CD4-positive, alpha-beta T cell treated with Interleukin-6 for 4 hours (primary cell): ENCODE measurements around the gene UGT2B15.
"Not testable (repeated sequence)": the region's sequence is repeated elsewhere in the genome, so short reads cannot be mapped to it uniquely, and the experiment has no call there.

ENCODE experiments used
- DNase-seq: peaks from one replicate; pipeline ENCODE4 v3.0.0-alpha.2; 2020; ENCODE audit warnings: mixed read lengths

Gene UGT2B15

DNA sequence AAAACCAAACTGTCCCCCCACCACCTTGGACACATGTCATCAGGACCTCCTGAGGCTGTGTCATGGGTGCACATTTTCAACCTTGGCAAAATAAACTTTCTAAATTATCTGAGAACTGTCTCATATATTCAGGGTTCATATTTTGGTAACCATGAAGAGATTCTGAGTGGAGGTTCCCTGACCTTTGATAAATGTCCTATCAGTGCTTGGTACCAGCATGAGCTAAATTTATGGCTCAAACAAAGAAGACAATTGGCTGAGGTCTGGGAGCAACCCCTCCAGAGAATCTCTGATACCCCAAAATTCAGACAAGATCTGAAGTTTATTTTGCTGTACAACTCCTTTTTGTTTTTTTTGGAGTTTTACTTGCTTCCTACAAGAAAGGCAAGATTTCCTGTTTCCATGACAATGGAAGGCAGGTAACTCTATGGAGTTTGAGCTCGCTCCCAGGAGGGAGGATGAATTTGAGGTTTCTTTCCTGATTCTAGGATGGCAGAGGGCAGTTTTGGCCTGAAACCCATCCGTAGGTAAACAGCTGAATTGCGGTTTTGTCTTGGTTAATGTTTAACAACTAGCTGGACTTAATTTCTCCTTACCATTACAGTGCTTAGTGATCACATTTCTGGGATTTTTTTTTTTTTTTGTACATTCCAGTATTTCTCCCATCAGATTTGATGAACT lies 14.5 kb downstream of the UGT2B15 start:
- no peak for DNase-seq

DNA sequence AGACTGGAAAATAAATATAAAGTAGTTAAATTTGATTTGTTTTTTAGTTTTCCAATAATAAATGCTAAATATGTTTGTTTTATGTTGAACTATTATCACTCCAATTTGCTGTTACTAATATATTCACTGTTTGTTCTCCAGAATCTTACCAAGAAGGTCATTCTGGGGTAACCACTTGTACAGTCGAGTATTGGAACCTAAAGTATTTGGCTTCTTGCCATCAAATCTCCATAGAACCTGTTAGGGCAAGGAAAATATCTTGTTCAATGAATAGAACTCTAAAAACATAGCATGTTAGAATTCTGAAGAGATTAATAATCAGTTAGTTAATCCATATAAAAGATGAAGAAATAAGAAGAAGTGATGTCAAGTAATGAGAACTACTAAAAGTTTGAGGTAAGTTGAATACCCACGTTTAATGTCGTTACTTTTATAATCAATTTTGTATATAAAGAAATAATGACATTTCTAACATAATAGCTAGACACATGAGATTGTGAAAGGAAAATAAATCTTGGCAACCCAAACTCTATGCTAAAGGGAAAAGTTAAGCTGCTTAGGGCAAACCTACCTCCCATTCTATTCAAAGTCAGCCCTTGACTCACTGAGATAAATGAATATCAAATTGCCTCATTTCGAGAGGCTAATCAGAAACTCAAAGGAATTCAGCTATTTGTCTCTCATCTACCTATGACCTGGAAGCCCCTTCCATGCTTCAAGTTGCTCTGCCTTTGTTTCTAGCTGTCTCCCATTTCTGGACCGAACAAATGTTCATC lies 15.3 kb downstream of the UGT2B15 start:
- DNase-seq: no peak

DNA sequence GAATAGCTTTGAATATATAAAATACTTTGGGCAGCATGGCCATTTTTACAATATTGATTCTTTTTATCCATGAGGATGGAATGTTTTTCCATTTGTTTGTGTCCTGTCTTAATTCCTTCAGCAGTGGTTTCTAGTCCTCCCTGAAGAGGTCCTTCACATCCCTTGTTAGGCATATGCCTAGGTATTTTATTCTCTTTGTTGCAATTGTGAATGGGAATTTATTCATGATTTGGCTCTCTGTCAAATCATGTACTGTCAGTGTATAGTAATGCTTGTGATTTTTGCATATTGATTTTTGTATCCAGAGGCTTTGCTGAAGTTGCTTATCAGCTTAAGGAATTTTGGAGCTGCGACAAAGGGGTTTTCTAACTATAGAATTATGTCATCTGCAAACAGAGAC lies 18.5 kb downstream of the UGT2B15 start:
- no peak for DNase-seq

DNA sequence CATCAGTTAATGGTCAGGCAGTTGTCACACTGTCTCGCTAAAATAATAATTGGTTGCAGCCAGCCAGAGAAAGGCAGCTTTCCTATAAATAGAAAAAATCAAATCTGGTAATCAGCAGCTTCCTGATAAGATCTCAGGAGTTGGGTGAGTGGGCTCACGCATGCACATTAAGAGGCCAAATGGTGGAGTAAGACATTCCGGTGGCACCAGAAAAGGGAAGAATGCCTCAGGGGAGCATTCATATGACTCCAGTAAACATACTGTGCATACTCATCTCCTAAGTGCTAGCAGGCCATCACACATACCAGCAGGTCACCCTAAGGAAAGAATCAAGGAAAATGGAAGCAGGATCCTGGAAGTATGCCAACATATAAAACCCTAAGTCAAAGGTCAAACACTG lies 40.1 kb downstream of the UGT2B15 start:
- DNase-seq: no peak

DNA sequence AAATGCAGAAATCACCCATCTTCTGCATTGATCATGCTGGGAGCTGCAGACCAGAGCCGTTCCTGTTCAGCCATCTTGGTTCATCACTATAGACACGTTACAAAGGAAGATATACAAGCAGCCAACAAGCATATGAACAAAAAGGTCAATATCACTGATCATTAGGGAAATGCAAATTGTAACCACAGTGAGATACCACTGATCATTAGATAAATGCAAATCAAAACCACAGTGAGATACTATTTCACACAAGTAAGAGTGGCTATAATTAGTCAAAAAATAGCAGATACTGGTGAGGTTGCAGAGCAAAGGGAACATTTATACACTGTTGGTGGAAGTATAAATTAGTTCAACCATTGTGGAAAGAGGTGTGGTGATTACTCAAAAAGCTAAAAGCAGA lies 47.7 kb downstream of the UGT2B15 start:
- DNase-seq: not testable (repeated sequence)

- DNase-seq: no peak
These were observed 53.3 kb downstream of the UGT2B15 start for GRCh38 chr4:68617003-68617698.

- no peak for DNase-seq
These were observed 54.6 kb downstream of the UGT2B15 start for GRCh38 chr4:68615699-68616422.

- DNase-seq: no peak
These were observed 56.7 kb downstream of the UGT2B15 start for GRCh38 chr4:68613752-68614151.

GRCh38 chr4:68606240-68606639 lies 64.2 kb downstream of the UGT2B15 start:
- no peak for DNase-seq

DNA sequence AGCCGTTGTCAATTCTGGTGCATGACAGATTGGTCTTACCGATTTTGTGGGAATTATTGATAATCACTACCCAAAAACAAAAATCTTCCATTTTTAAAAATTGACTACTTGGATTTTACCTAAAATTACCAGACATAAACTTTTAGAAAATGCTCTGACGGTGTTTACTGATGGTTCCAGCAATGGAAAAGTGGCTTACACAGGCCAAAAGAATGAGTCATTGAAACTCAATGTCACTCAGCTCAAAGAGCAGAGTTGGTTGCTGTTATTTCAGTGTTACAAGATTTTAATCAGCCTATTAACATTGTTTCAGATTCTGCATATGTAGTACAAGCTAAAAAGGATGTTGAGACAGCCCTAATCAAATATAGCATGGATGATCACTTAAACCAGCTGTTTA lies 71.3 kb downstream of the UGT2B15 start:
- DNase-seq: no peak

DNA sequence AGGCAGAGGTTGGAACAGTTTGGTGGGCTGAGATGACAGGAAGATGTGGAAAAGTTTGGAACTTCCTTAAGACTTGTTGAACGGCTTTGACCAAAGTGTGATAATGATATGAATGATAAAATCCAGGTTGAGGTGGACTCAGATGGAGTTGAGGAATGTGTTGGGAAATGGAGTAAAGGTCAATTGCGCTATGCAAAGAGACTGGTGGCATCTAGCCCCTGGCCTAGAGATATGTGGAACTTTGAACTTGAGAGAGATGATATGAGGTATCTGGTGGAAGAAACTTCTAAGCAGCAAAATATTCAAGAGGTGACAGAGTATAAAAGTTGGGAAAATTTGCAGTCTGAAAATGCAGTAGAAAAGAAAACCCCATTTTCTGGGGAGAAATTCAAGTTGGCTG lies 73.0 kb downstream of the UGT2B15 start:
- no peak for DNase-seq
